ENCODE measurements around the gene OTOF. TPM values are rescaled to one million over a fixed set of nuclear protein-coding genes. Genes with fewer than 3 reads are reported as not detected.

Gene OTOF
- total and polyA plus RNA-seq, 9 of the 15 experiments (the other 6 are each of a cell fraction or from before 2014, with no cell fraction given): 0.03 to 0.11 (median 0.06) TPM; not detected in 5

- TF ChIP-seq MLLT1 (IDR thresholded peaks at IDR 0.05) (no peak), ZFX (CRISPR knock-in tag; IDR thresholded peaks at IDR 0.05) (peak; percentile 84), CHD7 (IDR thresholded peaks at IDR 0.05; ENCODE audit: low read depth, low read length) (no peak), HSF4 (CRISPR knock-in tag; IDR thresholded peaks at IDR 0.05; ENCODE audit: borderline replicate concordance) (no peak), ZNF431 (CRISPR knock-in tag; IDR thresholded peaks at IDR 0.05) (peak; percentile 81), HLTF (IDR thresholded peaks at IDR 0.05) (0 out of 2 replicates have a peak, but pooled peaks have one; percentile 27), CHD1 (IDR thresholded peaks at IDR 0.05; ENCODE audit: low read length) (no peak), SMARCB1 (IDR thresholded peaks at IDR 0.05; ENCODE audit: insufficient read length, low read depth) (no peak), NFIC (IDR thresholded peaks at IDR 0.05) (peak; percentile 21; the same call in 1 of the 2 replicates), ZC3H4 (CRISPR knock-in tag; IDR thresholded peaks at IDR 0.05; ENCODE audit: borderline replicate concordance) (no peak), TAF15 (IDR thresholded peaks at IDR 0.05; ENCODE audit: low read depth, low read length) (no peak), SP2 (IDR thresholded peaks at IDR 0.05; ENCODE audit: extremely low read depth, low read depth, low read length, poor library complexity, severe bottlenecking) (no peak), GTF2E2 (tag; IDR thresholded peaks at IDR 0.05) (0 out of 2 replicates have a peak, but pooled peaks have one; percentile 23), SREBF1 (IDR thresholded peaks at IDR 0.05; ENCODE audit: borderline replicate concordance, low read depth, low read length) (no peak)
Measured at GRCh38 chr2:26503231-26503880, 25.4 kb upstream of the OTOF start (continued).
